Uterus (tissue), 2 donors: Measurements from ENCODE around the gene SAP30L.

ENCODE experiments used
- POLR2A ChIP-seq, 2 donors: fragments of 450-650 bp; IDR thresholded peaks; one replicate each; pipeline ENCODE4 v1.6.1; 2016; ENCODE audit warnings: antibody characterized with exemption in 2 of 2, mild to moderate bottlenecking in 1 of 2, moderate library complexity in 1 of 2
- TF ChIP-seq, protein P1 (sequence below), 4 experiments: fragments of 200-600 bp in 2 of 4; fragments of 450-650 bp in 2 of 4; sonication (generic) in 2 of 4; IDR thresholded peaks; one replicate each; pipeline ENCODE4 v1.5.1; 2016 to 2019; ENCODE audit warnings: antibody characterized with exemption in 4 of 4, mild to moderate bottlenecking in 2 of 4, moderate library complexity in 1 of 4

GRCh38 chr5:154403776-154404387 is 41.9 kb upstream of the SAP30L start:
- TF ChIP-seq, protein P1, sequence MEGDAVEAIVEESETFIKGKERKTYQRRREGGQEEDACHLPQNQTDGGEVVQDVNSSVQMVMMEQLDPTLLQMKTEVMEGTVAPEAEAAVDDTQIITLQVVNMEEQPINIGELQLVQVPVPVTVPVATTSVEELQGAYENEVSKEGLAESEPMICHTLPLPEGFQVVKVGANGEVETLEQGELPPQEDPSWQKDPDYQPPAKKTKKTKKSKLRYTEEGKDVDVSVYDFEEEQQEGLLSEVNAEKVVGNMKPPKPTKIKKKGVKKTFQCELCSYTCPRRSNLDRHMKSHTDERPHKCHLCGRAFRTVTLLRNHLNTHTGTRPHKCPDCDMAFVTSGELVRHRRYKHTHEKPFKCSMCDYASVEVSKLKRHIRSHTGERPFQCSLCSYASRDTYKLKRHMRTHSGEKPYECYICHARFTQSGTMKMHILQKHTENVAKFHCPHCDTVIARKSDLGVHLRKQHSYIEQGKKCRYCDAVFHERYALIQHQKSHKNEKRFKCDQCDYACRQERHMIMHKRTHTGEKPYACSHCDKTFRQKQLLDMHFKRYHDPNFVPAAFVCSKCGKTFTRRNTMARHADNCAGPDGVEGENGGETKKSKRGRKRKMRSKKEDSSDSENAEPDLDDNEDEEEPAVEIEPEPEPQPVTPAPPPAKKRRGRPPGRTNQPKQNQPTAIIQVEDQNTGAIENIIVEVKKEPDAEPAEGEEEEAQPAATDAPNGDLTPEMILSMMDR (IDR thresholded peaks at IDR 0.05): no peak
- no peak for TF ChIP-seq POLR2A (IDR thresholded peaks at IDR 0.05)
